K562 treated with DMSO at 1 percent for 48 hours (cell line): ENCODE results near the gene RNF39. TPM values are rescaled to one million over a fixed set of nuclear protein-coding genes. Genes with fewer than 3 reads are reported as not detected.

Source experiments
- total RNA-seq: library from RNA; unstranded; fragments of 300-600 nt; gene quantifications from 2 replicates; pipeline ENCODE4 v1.2.3, GENCODE V29; 2022; ENCODE audit warnings: low replicate concordance; ENCODE audit errors: extremely low read depth

Gene RNF39
- not detected in 2 replicates for total RNA-seq

DNA sequence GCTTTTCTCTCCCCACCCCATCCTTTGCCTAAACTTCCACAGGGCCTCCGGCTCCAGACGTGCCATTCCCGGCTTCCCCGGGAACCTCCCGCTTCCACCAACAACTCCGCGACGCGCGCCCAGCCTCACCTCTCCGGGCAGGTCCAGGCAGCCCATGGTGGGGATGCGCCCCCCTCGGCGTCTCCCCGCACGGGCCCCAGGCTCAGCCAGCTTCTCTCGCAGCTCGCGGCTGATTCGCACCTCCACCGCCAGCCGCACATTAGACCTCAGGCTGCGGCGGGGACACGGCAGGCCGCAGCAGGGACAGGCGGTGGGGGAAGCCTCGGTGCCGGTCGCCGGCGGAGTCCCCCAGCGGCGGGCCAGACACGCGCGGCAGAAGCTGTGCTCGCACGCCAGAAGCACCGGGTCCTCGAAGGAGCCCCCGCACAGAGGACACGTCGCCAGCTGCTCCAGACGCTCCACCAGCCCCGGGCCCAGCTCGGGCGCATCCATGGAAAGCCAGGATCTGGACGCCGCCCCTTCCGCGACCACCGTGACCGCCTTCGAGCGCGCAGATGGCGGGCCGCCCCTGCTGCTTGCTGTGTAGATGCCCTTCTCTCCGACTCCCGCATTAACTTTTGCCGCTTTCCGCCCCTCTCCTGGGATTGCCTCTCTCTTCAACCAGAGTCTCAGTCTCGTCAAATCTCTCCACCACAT lies at the start of gene RNF39:
RNF39 (minus strand) TSS at position 676 of the 696 bp plus-strand sequence; CDS start at position 492, 184 bp downstream.

GRCh38 chr6:30113003-30113759 lies 37.6 kb upstream of the RNF39 start, which contains the start of gene TRIM31:
TRIM31 (minus strand) TSS chr6:30113090; CDS start chr6:30112805, 285 bp downstream.

DNA sequence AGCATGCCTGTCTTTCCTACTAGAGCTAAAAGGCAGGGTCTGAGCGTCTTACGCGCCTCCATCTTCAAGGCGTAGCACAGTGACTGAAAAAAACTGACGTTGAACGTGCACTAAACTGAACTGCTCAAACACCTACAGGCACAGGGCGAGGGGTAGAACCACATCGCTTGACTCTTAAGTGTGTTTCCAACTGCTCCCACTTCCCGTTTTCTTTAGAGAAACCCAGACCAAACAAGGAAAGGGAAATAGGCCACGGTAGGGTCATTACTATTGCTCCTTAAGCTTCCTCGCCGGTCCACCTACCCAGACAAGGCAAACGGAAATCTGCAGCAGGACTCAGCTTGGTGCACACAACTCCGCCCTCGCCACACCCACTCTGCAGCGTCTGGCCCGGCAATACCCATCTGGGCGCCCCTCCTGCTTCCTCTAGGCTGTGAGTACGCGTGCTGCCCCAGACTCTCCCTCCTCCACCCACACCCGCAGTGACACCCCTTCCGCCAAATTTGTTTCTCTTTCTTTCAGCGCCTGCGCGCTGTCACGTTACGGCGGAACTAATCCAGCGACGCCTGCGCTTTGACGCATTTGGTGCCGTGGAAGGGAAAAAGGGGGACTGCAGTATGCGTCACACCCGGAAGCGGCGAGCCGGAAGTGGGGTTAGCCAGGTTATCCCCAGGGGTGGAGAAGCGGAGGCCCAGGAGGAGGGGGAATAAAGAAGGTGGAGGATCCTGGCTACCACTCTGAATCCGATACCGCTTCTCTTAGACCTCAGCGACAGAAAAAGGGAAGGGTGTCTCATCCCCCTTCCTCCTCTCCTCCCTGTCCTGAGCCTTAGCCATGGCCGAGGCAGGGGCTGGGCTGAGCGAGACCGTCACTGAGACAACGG lies 8.8 kb downstream of the RNF39 start, which contains the start of gene PPP1R11:
PPP1R11 (plus strand) TSS at position 622 of the 883 bp plus-strand sequence; CDS start at position 835, 213 bp downstream.

DNA sequence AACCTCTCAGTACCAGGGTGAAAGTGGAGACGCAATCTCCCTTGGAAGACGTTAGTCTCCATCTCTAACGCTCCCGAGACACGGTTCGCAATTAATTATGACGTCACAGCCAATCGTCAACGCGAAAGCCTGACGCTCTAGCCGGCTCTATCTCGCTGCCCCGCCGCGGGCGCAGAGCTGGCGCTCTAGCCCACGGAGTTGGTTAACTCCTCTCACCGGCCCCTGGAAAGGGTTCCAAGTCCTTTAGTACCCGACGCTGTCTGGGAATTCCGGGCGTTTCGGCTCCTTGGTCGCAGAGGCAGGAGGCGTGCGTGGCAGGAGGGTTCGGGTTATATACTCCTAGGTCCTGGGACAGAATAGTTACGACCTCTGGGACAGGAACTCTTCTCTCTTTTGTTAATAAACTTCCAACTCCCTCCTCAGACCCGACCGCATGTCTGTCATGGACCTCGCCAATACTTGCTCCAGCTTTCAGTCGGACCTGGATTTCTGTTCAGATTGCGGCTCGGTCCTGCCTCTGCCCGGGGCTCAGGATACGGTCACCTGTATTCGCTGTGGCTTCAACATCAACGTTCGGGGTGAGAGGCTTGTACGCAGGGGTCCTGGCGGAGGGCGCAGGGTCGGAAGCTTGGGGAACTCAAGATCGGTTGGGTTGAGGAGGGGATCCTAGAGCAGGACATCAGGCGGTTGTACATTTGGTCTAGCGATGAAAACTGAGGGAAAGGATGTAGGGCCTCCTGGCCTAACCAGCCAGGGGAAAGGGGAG lies 14.3 kb downstream of the RNF39 start, which contains the start of gene POLR1H:
POLR1H (plus strand) TSS at position 174 of the 766 bp plus-strand sequence; CDS start at position 434, 260 bp downstream.

Other genes starting within 250 kb of the RNF39 start
- gene HLA-G, start 247.9 kb downstream of the RNF39 start, total RNA-seq: not detected in 2 replicates
- not detected in 2 replicates for gene HLA-A, start 133.2 kb downstream of the RNF39 start, total RNA-seq
- gene POLR1H, start 14.5 kb downstream of the RNF39 start, total RNA-seq: not detected in 2 replicates
- not detected in 2 replicates for gene PPP1R11, start 8.6 kb downstream of the RNF39 start, total RNA-seq
- gene TRIM31, start 37.3 kb upstream of the RNF39 start, total RNA-seq: not detected in 2 replicates
- not detected in 2 replicates for gene TRIM40, start 60.4 kb upstream of the RNF39 start, total RNA-seq
- not detected in 2 replicates for gene TRIM10, start 85.4 kb upstream of the RNF39 start, total RNA-seq
- gene TRIM15, start 87.8 kb upstream of the RNF39 start, total RNA-seq: not detected in 2 replicates
- gene TRIM26, start 137.6 kb upstream of the RNF39 start, total RNA-seq: not detected in 2 replicates